Measurements from ENCODE around the gene TNFRSF13B.

DNA sequence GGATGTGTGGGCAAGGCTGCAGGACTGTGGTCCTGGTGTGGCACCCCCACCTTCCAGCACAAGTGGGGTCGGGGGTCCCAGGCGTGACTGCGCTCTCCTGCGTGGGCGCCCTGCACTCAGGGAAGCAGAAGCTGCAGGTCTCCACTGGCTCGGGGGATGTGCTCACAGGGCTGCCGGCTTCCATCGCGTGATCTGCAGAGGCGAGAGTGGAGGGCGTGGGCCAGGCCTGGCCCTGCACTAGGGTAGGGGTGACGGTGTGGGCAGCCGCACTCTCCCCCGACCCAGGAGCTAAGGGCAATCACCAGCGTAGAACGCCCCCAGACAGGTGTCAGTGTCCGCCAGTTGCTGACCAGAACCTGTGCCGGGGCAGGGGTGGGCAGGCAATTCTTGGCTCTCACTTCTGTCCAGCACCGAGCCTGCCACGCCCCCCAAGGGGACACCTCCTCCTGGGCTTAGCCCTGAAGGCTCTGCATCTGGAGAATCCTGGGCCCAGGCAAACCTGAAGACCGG, 32.3 kb downstream of the TNFRSF13B start:
- TF ChIP-seq, protein P1, sequence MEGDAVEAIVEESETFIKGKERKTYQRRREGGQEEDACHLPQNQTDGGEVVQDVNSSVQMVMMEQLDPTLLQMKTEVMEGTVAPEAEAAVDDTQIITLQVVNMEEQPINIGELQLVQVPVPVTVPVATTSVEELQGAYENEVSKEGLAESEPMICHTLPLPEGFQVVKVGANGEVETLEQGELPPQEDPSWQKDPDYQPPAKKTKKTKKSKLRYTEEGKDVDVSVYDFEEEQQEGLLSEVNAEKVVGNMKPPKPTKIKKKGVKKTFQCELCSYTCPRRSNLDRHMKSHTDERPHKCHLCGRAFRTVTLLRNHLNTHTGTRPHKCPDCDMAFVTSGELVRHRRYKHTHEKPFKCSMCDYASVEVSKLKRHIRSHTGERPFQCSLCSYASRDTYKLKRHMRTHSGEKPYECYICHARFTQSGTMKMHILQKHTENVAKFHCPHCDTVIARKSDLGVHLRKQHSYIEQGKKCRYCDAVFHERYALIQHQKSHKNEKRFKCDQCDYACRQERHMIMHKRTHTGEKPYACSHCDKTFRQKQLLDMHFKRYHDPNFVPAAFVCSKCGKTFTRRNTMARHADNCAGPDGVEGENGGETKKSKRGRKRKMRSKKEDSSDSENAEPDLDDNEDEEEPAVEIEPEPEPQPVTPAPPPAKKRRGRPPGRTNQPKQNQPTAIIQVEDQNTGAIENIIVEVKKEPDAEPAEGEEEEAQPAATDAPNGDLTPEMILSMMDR (IDR thresholded peaks at IDR 0.05): no peak
- TF ChIP-seq POLR2A (IDR thresholded peaks at IDR 0.05): no peak
